Psoas muscle (tissue), 8 donors: Measurements from ENCODE around the gene WSCD2. TPM values are rescaled to one million over a fixed set of nuclear protein-coding genes. Genes with fewer than 3 reads are reported as not detected.

Source experiments
- ATAC-seq, 4 donors: fragments of 200-7000 bp; cut with Tn5 transposase; one replicate each; pipeline ENCODE4 v1.9.1; 2020; ENCODE audit warnings: moderate library complexity in 3 of 4, mild to moderate bottlenecking in 2 of 4
- DNase-seq, 2 donors: peaks; one replicate each; pipeline ENCODE4 v3.0.0-alpha.2; 2020
- H3K27ac ChIP-seq: fragments of 200-600 bp; one replicate; pipeline ENCODE4 v1.8.0; 2022
- H3K27me3 ChIP-seq, 3 donors: fragments of 200-600 bp in 1 of 3; one replicate each; pipeline versions ENCODE4 v1.6.1 to v1.8.0; 2013 to 2022; ENCODE audit warnings: low read length in 2 of 3, mild to moderate bottlenecking in 2 of 3, moderate library complexity in 1 of 3; ENCODE audit not compliant: insufficient read depth in 3 of 3
- H3K36me3 ChIP-seq, 2 donors: fragments of 200-600 bp in 1 of 2; one replicate each; pipeline versions ENCODE4 v1.6.1 to v1.8.0; 2013 to 2022; ENCODE audit warnings: low read depth in 1 of 2, mild to moderate bottlenecking in 1 of 2, moderate library complexity in 1 of 2; ENCODE audit not compliant: insufficient read depth in 1 of 2
- H3K4me1 ChIP-seq: fragments of 200-600 bp; one replicate; pipeline ENCODE4 v1.8.0; 2022
- H3K4me3 ChIP-seq: fragments of 200-600 bp; one replicate; pipeline ENCODE4 v1.8.0; 2022; ENCODE audit warnings: mild to moderate bottlenecking
- H3K9me3 ChIP-seq: fragments of 200-600 bp; one replicate; pipeline ENCODE4 v1.8.0; 2022
- CTCF ChIP-seq: fragments of 200-600 bp; IDR thresholded peaks from one replicate; pipeline ENCODE4 v1.8.0; 2022; ENCODE audit warnings: antibody characterized with exemption
- WGBS, 3 donors: extraction: QIAGEN DNeasy Blood & Tissue Kit; methylation state at CpG; one replicate each; pipeline versions ENCODE4 v1.1.6 to v1.1.7; 2013; 5-methylcytosine and 5-hydroxymethylcytosine counted together
- intact Hi-C, 2 donors: fragments of 100-400 bp; cut with DNase I; formaldehyde crosslinking; loops; one replicate each; pipeline versions ENCODE4 v1.11.0 to v1.14.2; 2022
- polyA plus RNA-seq, 3 donors: library from polyadenylated mRNA; stranded (reverse); fragments of 200-250 nt; gene quantifications; one replicate each; pipeline ENCODE4 v1.2.3, GENCODE V29; 2013
- total RNA-seq, 4 donors: library from RNA; stranded (reverse); fragmentation: NEBNext Ultra II Directional in 2 of 4; extraction: Animal tissue kit (Norgen Biotek cat#: 25700) in 2 of 4; gene quantifications; one replicate each; pipeline versions ENCODE4 v1.2.1 to v1.2.4, GENCODE V29; 2021 to 2023
- donor health status: healthy with polysubstance abuse.
- donor health status: DM: no; HTN: no; CAD: no; lungs with moderate emphysema.
- donor health status: Bipolar disorder and iron deficiency.
- donor health status: healthy.
- donor health status: DM: yes; HTN: yes; CAD: no.
- donor health status: DM: no; HTN: no; CAD: no.
- donor health status: DM: no; HTN: no; CAD: no.
- donor health status: DM: yes; HTN: yes; CAD: no.

Gene WSCD2
- total and polyA plus RNA-seq, 7 donors, result 0.01 to 0.21 TPM; not detected in 5

DNA sequence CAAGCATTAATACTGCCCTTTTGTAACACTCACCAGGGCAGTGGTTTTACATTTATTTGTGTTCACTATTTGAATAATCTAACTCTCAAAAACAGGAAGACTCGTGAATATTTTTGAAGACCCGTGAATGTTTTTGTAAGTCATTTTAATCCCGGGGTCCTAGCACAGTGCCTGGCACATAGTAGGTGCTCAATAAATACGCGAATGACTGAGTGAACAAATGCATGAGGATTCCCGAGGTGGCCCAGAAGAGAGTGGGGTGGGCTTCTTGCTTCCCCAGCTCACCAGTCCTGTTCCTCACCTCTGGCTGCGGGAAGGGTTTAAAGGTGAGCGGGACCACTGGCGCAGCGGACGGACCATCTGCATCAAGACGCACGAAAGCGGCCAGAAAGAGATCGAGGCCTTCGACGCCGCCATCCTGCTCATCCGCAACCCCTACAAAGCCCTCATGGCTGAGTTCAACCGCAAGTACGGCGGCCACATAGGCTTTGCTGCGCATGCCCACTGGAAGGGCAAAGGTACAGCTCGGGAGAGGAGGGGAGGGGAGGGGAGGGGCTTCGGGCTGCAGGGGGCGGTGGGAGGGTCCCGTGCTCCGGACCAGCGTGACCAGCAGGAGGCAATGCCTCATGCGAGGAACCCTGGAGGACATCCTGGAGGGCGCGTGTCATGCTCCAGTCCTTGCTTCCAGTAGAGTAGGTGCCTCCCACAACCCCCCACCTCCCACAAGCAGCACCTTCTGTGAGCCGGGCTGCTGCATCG lies 111.1 kb downstream of the WSCD2 start:
- Histone ChIP-seq H3K36me3 (no peaks in the 10 kb centered on the region), H3K4me1 (no peaks in the 10 kb centered on the region), H3K27me3 (no peaks in the 10 kb centered on the region), H3K4me3 (no peak overlapping the region), H3K27ac (no peak overlapping the region), H3K9me3 (no peaks in the 10 kb centered on the region)
- WGBS, 3 donors, result 40 to 51% (median 44%) methylated on average over 30 to 34 of the region's 34 CpGs
- intact Hi-C loops, result no loop called here
- ATAC-seq (no peak), DNase-seq (no peak)
- TF ChIP-seq CTCF, result no peak

GRCh38 chr12:108240928-108241327 lies 111.8 kb downstream of the WSCD2 start:
- WGBS, 3 donors, result 80 to 88% (median 87%) methylated on average over 4 of the region's 4 CpGs
- H3K27ac ChIP-seq, result no peak overlapping the region
- DNase-seq (no peak), ATAC-seq (no peak)
- intact Hi-C loops, result no loop called here
- H3K4me1 ChIP-seq, result no peaks in the 10 kb centered on the region
- TF ChIP-seq CTCF, result no peak
- H3K27me3 ChIP-seq, result no peaks in the 10 kb centered on the region
- H3K36me3 ChIP-seq, result no peaks in the 10 kb centered on the region
- no peaks in the 10 kb centered on the region for H3K9me3 ChIP-seq
- no peak overlapping the region for H3K4me3 ChIP-seq

DNA sequence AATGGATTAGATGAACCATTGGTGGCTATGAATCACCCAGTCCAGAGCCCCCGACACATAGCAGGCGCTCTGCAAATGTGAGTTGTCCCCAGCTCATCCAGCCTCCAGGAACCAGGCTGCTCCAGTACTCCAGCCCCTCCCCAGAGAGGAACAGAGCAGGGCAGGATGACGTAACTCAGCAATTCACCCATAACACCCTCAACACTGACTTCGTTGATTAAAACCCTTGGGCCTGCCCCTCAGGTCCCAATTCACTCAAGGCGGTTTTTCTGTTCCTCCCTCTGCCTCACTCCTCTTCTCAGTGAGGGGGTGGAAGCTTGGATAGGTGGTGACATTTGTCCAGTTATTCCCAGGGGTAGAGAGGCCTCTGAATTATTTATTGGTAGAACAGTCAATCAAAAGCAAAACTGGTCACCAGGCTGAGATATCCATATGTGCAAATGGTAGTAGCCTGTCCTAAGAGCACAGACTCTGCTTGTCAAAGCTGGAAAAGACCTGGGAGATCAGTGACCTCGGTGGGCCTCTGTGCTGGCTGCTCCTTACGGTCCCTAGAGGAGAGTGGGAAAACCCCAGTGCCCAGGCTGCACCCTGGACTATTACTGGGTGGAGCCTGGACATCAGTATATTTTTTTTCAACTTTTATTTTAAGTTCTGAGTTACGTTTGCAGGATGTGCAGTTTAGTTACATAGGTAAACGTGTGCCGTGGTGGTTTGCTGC lies 113.1 kb downstream of the WSCD2 start:
- Histone ChIP-seq H3K36me3 (no peaks in the 10 kb centered on the region), H3K27ac (no peak overlapping the region), H3K9me3 (no peaks in the 10 kb centered on the region), H3K4me1 (no peaks in the 10 kb centered on the region), H3K4me3 (no peak overlapping the region), H3K27me3 (no peaks in the 10 kb centered on the region)
- intact Hi-C loops, result no loop called here
- WGBS, 3 donors, result 48 to 49% (median 49%) methylated on average over 10 of the region's 10 CpGs
- no peak for TF ChIP-seq CTCF
- no peak for DNase-seq
- no peak for ATAC-seq

DNA sequence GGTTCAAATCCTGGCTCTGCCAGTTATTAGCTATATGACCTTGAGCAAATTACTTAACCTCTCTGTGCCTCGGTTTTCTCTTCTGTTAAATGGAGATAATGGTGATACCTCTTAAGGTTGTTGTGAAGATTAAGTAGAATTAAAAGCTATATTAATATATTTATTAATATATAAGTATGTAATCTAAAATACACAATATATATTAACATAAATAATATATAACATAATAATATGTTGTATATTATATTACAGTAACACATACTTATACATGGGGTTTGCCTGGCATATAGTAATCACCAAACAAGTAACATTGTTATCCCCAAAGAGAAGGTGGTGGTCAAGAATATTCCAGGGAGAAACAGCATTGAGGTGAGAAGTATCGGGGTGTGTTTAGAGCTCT lies 118.0 kb downstream of the WSCD2 start:
- no peak for DNase-seq
- Histone ChIP-seq H3K4me3 (no peak overlapping the region), H3K27me3 (peaks cover 0 to 11% (median 0%) of the 10 kb centered on the region in 3 donors), H3K36me3 (no peaks in the 10 kb centered on the region), H3K4me1 (no peaks in the 10 kb centered on the region), H3K9me3 (no peaks in the 10 kb centered on the region), H3K27ac (no peak overlapping the region)
- WGBS, 3 donors, result 79 to 83% (median 80%) methylated on average over 2 of the region's 2 CpGs
- ATAC-seq, result no peak
- intact Hi-C loops, result no loop called here
- no peak for TF ChIP-seq CTCF
